HepG2 (cell line): ENCODE results near the gene NTM. TPM values are rescaled to one million over a fixed set of nuclear protein-coding genes. Genes with fewer than 3 reads are reported as not detected.

Source experiments
- ATAC-seq: fragments of 200-7000 bp; cut with Tn5 transposase; 3 replicates; pipeline ENCODE4 v1.9.1; 2020; ENCODE audit warnings: mild to moderate bottlenecking, moderate library complexity
- BruUV-seq: library from RNA; stranded (reverse); fragments of 400-500 nt; replicated peaks from 2 replicates; lab custom pipeline; 2021; lab: Mats Ljungman, UMichigan
- CTCF ChIA-PET: fragments of 300-600 bp; formaldehyde crosslinking; extraction: SDS; loops from one replicate; lab custom pipeline; 2021; ENCODE audit warnings: low total read pairs, inconsistent platforms, low intra/inter-chr PET ratio; lab: Yijun Ruan, JAX
- POLR2A ChIA-PET: fragments of 350-600 bp; sonication (Branson Sonifier 250); formaldehyde crosslinking; loops from one replicate; lab custom pipeline; 2020; ENCODE audit warnings: antibody characterized with exemption, inconsistent platforms; lab: Yijun Ruan, JAX
- DNase-seq: peaks from one replicate; pipeline ENCODE4 v3.0.0-alpha.2; 2015; ENCODE audit warnings: low spot score
- FAIRE-seq: peaks from 3 replicates; lab custom pipeline; 2011; peaks lifted over from hg19 to GRCh38; lab: Jason Lieb, UNC
- H2AFZ ChIP-seq: one replicate; pipeline ENCODE4 v1.6.1; 2011; ENCODE audit warnings: low read length, inconsistent platforms
- H3K27ac ChIP-seq: fragments of 300-600 bp; 3 replicates; pipeline ENCODE4 v1.8.0; 2011; ENCODE audit warnings: mixed run types, mild to moderate bottlenecking, mixed read lengths, low read length, inconsistent platforms; ENCODE audit not compliant: insufficient read depth; ENCODE audit errors: extremely low read length
- H3K27me3 ChIP-seq, 2 experiments: fragments of 200-600 bp in 1 of 2; 2 replicates in 1 of 2; 3 replicates in 1 of 2; pipeline versions ENCODE4 v1.6.0 to v1.8.0; 2011; ENCODE audit warnings: low read length in 2 of 2, mild to moderate bottlenecking in 2 of 2, moderate library complexity in 2 of 2, inconsistent platforms in 1 of 2; ENCODE audit not compliant: insufficient read depth in 2 of 2, control insufficient read depth in 1 of 2
- H3K36me3 ChIP-seq, 2 experiments: fragments of 200-600 bp in 1 of 2; replicated peaks in 1 of 2; 2 replicates in 1 of 2; 3 replicates in 1 of 2; pipeline versions ENCODE4 v1.5.1 to v1.8.0; 2011; ENCODE audit warnings: low read length in 2 of 2, inconsistent platforms in 1 of 2; ENCODE audit not compliant: insufficient read depth in 2 of 2, control insufficient read depth in 1 of 2
- H3K4me1 ChIP-seq: 2 replicates; pipeline ENCODE4 v1.5.1; 2012; ENCODE audit warnings: low read length, inconsistent platforms; ENCODE audit not compliant: insufficient read depth
- H3K4me2 ChIP-seq: 2 replicates; pipeline ENCODE4 v1.6.0; 2011; ENCODE audit warnings: low read depth, low read length, inconsistent platforms
- H3K4me3 ChIP-seq, 3 experiments: fragments of 200-600 bp in 1 of 3; sonication (generic), shearing (Covaris generic) in 1 of 3; replicated peaks in 1 of 3; 2 replicates each; pipeline ENCODE4 v1.5.1; 2011 to 2016; ENCODE audit warnings: low read length in 3 of 3, inconsistent platforms in 2 of 3, low read depth in 2 of 3, mild to moderate bottlenecking in 2 of 3, control low read depth in 1 of 3, mixed read lengths in 1 of 3; ENCODE audit not compliant: insufficient read depth in 1 of 3
- H3K79me2 ChIP-seq: one replicate; pipeline ENCODE4 v1.6.1; 2011; ENCODE audit warnings: low read length, inconsistent platforms; ENCODE audit not compliant: insufficient read depth
- H3K9ac ChIP-seq: 2 replicates; pipeline ENCODE4 v1.6.0; 2011; ENCODE audit warnings: mild to moderate bottlenecking, low read depth, low read length, inconsistent platforms; ENCODE audit not compliant: insufficient read depth
- H3K9me3 ChIP-seq: 2 replicates; pipeline ENCODE4 v1.5.1; 2012; ENCODE audit warnings: mild to moderate bottlenecking, low read length
- H4K20me1 ChIP-seq: 2 replicates; pipeline ENCODE4 v1.6.0; 2011; ENCODE audit warnings: inconsistent platforms, mild to moderate bottlenecking, low read length, moderate library complexity; ENCODE audit not compliant: insufficient read depth
- HDAC6 ChIP-seq: fragments of 200-600 bp; sonication (generic); IDR thresholded peaks from 2 replicates; pipeline ENCODE4 v1.7.0; 2017; ENCODE audit warnings: mild to moderate bottlenecking, antibody characterized with exemption, low read length, low read depth
- KLF11 ChIP-seq: IDR thresholded peaks from 2 replicates; pipeline ENCODE4 v1.6.1; 2016; ENCODE audit warnings: missing compliant biosample characterization
- KLF13 ChIP-seq: sonication (generic); formaldehyde crosslinking; IDR thresholded peaks from 2 replicates; pipeline ENCODE4 v1.4.0; 2020; ENCODE audit warnings: mild to moderate bottlenecking, missing genetic modification reagents
- PBX2 ChIP-seq: IDR thresholded peaks from 2 replicates; pipeline ENCODE4 v1.6.1; 2016; ENCODE audit warnings: control low read depth
- RBFOX2 ChIP-seq: fragments of 200-400 bp; formaldehyde crosslinking; IDR thresholded peaks from 2 replicates; pipeline ENCODE4 v1.6.1; 2017; ENCODE audit warnings: low read depth, mild to moderate bottlenecking, low read length
- SNAPC5 ChIP-seq: sonication (generic); formaldehyde crosslinking; IDR thresholded peaks from 2 replicates; pipeline ENCODE4 v1.8.1; 2023; ENCODE audit warnings: mild to moderate bottlenecking, missing genetic modification reagents, borderline replicate concordance
- SP2 ChIP-seq: sonication (generic); formaldehyde crosslinking; IDR thresholded peaks from 2 replicates; pipeline ENCODE4 v1.5.1; 2020; ENCODE audit warnings: mild to moderate bottlenecking, missing genetic modification reagents
- SUZ12 ChIP-seq: fragments of 150-350 bp; IDR thresholded peaks from 2 replicates; pipeline ENCODE4 v1.6.1; 2014; ENCODE audit warnings: low read depth, low read length
- TBX2 ChIP-seq: sonication (generic); formaldehyde crosslinking; IDR thresholded peaks from 2 replicates; pipeline ENCODE4 v1.5.0; 2020; ENCODE audit warnings: missing genetic modification reagents, mild to moderate bottlenecking, borderline replicate concordance
- ZBTB10 ChIP-seq: sonication (generic); formaldehyde crosslinking; IDR thresholded peaks from 2 replicates; pipeline ENCODE4 v1.4.0; 2020; ENCODE audit warnings: missing genetic modification reagents, borderline replicate concordance
- ZNF577 ChIP-seq: sonication (generic); formaldehyde crosslinking; IDR thresholded peaks from 2 replicates; pipeline ENCODE4 v1.4.0; 2020; ENCODE audit warnings: mild to moderate bottlenecking, low read depth, missing genetic modification reagents, borderline replicate concordance
- ZNF746 ChIP-seq: sonication (generic); formaldehyde crosslinking; IDR thresholded peaks from 2 replicates; pipeline ENCODE4 v1.8.0; 2022; ENCODE audit warnings: mild to moderate bottlenecking, missing genetic modification reagents
- WGBS: methylation state at CpG from one replicate; pipeline ENCODE4 v1.1.6; 2017; ENCODE audit warnings: low lambda C conversion rate; 5-methylcytosine and 5-hydroxymethylcytosine counted together
- in situ Hi-C: cut with HindIII; loops from 2 replicates; pipeline ENCODE4 v1.10.0; 2017; ENCODE audit warnings: low pct_unique_long_range_greater_than_20kb; ENCODE audit not compliant: extremely low pct_ligation_motif_present
- intact Hi-C: fragments of 100-400 bp; cut with micrococcal nuclease; formaldehyde crosslinking; loops from one replicate; pipeline ENCODE4 v1.10.0; 2022; ENCODE audit not compliant: unreplicated experiment
- polyA plus RNA-seq, 8 experiments: library from polyadenylated mRNA; depleted of rRNA in 3 of 8; stranded (reverse) in 7 of 8; unstranded in 1 of 8; fragments of >200 nt; fragmentation: Illumina TruSeq in 4 of 8; extraction: Trizol in 4 of 8; gene quantifications; 2 replicates each; pipeline versions ENCODE4 v1.2.1 to v1.2.3, GENCODE V29; 2011 to 2016; ENCODE audit warnings: low read depth in 4 of 8, missing spikeins in 1 of 8, mixed read lengths in 1 of 8; ENCODE audit not compliant: insufficient read depth in 1 of 8
- total RNA-seq, 5 experiments: library from RNA; depleted of rRNA; stranded (reverse); fragments of >200 nt; fragmentation: Illumina TruSeq; extraction: Trizol; gene quantifications; 2 replicates each; pipeline ENCODE4 v1.2.3, GENCODE V29; 2016; ENCODE audit warnings: low read depth in 1 of 5
- TF ChIP-seq, protein P1 (sequence below): sonication (generic); formaldehyde crosslinking; IDR thresholded peaks from 2 replicates; pipeline ENCODE4 v1.4.0; 2020; ENCODE audit warnings: missing genetic modification reagents
- TF ChIP-seq, protein P2 (sequence below): IDR thresholded peaks from 2 replicates; pipeline ENCODE4 v1.4.0; 2020; ENCODE audit warnings: mild to moderate bottlenecking, missing genetic modification reagents

Gene NTM
- total and polyA plus RNA-seq, 2 of the 13 experiments (the other 11 are each of a cell fraction or from before 2014, with no cell fraction given) = not detected

DNA sequence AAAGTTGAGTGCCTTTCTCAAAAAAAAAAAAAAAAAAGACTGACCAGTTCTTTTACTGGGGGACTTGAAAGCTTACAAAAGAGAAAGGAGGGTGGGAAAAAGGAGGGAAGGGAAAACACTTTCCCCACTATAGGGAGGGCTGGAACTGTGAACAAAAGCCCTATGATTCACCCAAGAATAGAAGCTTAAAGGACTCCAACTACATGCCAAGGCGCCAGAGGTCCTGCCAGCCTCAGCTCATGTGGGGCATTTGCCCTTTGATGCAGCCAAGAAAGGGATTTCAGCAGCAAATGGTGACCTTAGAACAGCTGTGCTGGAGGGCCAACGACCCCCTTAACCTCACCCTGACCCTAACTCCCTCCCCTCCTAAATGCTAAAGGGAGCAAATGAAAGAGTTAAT is 160.0 kb downstream of the NTM start:
- Histone ChIP-seq H3K4me1 (no peaks in the 10 kb centered on the region), H3K9me3 (no peaks in the 10 kb centered on the region), H2AFZ (no peak overlapping the region), H3K4me2 (no peak overlapping the region), H4K20me1 (no peaks in the 10 kb centered on the region), H3K4me3 (no peak overlapping the region), H3K36me3 (no peaks in the 10 kb centered on the region), H3K27me3 (peaks cover 1 to 16% of the 10 kb centered on the region in 2 experiments; a peak in 2 of 5 replicates), H3K27ac (no peak overlapping the region), H3K9ac (no peak overlapping the region), H3K79me2 (no peaks in the 10 kb centered on the region)
- no TSS peak for BruUV-seq
- POLR2A ChIA-PET = no interaction called here
- DNase-seq (no peak), ATAC-seq (no peak), FAIRE-seq (no peak)
- CTCF ChIA-PET = no interaction called here
- 14% methylated on average over 2 of the region's 2 CpGs for WGBS
- intact Hi-C loops (no loop called here), in situ Hi-C loops (no loop called here)
- TF ChIP-seq ZBTB10 (CRISPR knock-in tag) = no peak
- no peak for TF ChIP-seq RBFOX2
- TF ChIP-seq HDAC6 = no peak
- TF ChIP-seq ZNF746 = no peak
- no peak for TF ChIP-seq SP2 (CRISPR knock-in tag)
- no peak for TF ChIP-seq KLF13 (CRISPR knock-in tag)
- TF ChIP-seq PBX2 (CRISPR knock-in tag) = no peak
- TF ChIP-seq, protein P1, sequence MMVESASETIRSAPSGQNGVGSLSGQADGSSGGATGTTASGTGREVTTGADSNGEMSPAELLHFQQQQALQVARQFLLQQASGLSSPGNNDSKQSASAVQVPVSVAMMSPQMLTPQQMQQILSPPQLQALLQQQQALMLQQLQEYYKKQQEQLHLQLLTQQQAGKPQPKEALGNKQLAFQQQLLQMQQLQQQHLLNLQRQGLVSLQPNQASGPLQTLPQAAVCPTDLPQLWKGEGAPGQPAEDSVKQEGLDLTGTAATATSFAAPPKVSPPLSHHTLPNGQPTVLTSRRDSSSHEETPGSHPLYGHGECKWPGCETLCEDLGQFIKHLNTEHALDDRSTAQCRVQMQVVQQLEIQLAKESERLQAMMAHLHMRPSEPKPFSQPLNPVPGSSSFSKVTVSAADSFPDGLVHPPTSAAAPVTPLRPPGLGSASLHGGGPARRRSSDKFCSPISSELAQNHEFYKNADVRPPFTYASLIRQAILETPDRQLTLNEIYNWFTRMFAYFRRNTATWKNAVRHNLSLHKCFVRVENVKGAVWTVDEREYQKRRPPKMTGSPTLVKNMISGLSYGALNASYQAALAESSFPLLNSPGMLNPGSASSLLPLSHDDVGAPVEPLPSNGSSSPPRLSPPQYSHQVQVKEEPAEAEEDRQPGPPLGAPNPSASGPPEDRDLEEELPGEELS = no peak
- TF ChIP-seq, protein P2, sequence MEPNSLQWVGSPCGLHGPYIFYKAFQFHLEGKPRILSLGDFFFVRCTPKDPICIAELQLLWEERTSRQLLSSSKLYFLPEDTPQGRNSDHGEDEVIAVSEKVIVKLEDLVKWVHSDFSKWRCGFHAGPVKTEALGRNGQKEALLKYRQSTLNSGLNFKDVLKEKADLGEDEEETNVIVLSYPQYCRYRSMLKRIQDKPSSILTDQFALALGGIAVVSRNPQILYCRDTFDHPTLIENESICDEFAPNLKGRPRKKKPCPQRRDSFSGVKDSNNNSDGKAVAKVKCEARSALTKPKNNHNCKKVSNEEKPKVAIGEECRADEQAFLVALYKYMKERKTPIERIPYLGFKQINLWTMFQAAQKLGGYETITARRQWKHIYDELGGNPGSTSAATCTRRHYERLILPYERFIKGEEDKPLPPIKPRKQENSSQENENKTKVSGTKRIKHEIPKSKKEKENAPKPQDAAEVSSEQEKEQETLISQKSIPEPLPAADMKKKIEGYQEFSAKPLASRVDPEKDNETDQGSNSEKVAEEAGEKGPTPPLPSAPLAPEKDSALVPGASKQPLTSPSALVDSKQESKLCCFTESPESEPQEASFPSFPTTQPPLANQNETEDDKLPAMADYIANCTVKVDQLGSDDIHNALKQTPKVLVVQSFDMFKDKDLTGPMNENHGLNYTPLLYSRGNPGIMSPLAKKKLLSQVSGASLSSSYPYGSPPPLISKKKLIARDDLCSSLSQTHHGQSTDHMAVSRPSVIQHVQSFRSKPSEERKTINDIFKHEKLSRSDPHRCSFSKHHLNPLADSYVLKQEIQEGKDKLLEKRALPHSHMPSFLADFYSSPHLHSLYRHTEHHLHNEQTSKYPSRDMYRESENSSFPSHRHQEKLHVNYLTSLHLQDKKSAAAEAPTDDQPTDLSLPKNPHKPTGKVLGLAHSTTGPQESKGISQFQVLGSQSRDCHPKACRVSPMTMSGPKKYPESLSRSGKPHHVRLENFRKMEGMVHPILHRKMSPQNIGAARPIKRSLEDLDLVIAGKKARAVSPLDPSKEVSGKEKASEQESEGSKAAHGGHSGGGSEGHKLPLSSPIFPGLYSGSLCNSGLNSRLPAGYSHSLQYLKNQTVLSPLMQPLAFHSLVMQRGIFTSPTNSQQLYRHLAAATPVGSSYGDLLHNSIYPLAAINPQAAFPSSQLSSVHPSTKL (CRISPR knock-in tag) = no peak
- no peak for TF ChIP-seq SNAPC5 (CRISPR knock-in tag)
- no peak for TF ChIP-seq ZNF577 (CRISPR knock-in tag)
- no peak for TF ChIP-seq TBX2 (CRISPR knock-in tag)
- no peak for TF ChIP-seq SUZ12
- no peak for TF ChIP-seq KLF11
